ENCODE measurements around the gene RAB20. TPM values are rescaled to one million over a fixed set of nuclear protein-coding genes. Genes with fewer than 3 reads are reported as not detected.

RAB20 gene
- total RNA-seq, 1 donor from 2014 or later = 10.3 TPM

DNA sequence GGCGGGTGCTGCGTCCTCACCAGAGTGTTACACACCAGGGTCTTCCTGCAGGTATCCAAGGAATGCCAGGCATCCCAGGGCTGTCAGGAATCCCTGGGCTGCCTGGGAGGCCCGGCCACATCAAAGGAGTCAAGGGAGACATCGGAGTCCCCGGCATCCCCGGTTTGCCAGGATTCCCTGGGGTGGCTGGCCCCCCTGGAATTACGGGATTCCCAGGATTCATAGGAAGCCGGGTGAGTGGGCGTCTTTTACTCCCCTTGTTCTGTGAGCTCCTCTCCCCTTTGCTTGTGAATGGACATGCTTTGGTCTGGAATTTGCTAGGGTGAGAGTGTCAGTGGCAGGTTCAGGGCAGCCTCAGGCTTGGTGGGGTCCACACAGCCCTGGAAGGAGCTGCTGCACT is 75.9 kb downstream of the RAB20 start:
- intact Hi-C loops (cut with micrococcal nuclease) = no loop called here

DNA sequence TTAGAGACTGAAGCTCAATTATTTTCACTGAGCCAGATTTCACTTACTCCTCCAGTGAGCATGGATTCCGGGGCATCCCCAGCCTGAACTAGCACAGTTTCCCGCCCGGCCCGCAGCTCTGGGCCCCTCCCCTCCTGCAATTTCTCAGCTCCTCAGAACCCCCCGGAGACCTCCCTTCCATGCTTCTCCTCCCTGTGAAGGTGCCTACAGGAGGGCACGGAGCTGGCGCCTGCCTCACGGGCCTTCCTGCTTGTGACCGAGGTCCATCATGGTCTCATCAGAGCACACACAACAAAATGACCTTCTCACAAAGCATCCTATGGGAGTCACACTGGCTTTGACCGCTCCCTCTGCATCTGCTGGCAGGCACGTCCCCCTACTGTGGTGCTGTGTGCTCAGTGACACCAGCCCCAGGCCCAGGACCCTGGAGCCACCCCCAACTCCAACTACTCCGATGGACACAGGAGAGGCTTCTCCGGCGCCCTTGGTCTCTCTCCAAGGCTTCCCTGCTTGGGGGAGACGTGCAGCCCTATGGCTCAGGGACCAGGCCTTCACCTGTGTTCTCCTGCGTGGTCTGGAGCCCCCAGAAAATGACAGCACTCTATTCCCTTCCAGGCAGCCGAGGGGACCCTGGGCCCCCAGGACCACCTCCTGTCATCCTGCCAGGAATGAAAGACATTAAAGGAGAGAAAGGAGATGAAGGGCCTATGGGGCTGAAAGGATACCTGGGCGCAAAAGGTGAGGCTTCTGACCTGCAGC is 77.1 kb downstream of the RAB20 start:
- intact Hi-C loops (cut with micrococcal nuclease) = no loop called here
- ATAC-seq (no peak), DNase-seq (no peak)

More for the DNA sequence above, 75.9 kb downstream of the RAB20 start:
- no peak for ATAC-seq
- DNase-seq = no peak

GRCh38 chr13:110483386-110483968 is 78.0 kb downstream of the RAB20 start:
- intact Hi-C loops (cut with micrococcal nuclease) = no loop called here
- ATAC-seq (no peak), DNase-seq (no peak)

GRCh38 chr13:110480161-110480560 is 81.4 kb downstream of the RAB20 start:
- intact Hi-C loops (cut with micrococcal nuclease) = no loop called here
- no peak for DNase-seq
- ATAC-seq = no peak

DNA sequence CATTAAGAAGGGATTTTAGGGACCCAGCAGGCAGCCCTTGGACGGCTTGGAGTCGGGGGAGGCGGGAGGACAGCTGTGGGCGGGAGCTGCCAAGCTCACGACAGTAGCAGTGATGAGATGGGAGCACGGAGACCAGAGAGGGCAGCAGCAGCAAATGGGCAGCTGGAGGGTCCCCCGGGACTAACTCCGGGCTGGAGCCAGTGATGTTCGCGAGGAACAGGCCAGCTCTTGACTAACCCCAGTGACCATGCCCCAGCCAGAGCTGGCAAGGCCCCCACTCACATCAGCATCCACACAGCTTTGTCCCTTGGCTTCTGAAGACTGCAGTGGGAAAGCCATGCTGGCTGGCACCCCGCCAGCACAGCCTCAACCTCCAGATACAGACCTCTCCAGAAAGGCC is 81.9 kb downstream of the RAB20 start:
- DNase-seq (peak; percentile 66), ATAC-seq (peak; percentile 43)
- intact Hi-C loops (cut with micrococcal nuclease) = no loop called here

GRCh38 chr13:110479215-110479545 is 82.3 kb downstream of the RAB20 start:
- no peak for DNase-seq
- intact Hi-C loops (cut with micrococcal nuclease) = no loop called here
- ATAC-seq = no peak

- ATAC-seq (no peak), DNase-seq (no peak)
- intact Hi-C loops (cut with micrococcal nuclease) = no loop called here
These were observed 82.9 kb downstream of the RAB20 start for GRCh38 chr13:110478405-110479214.

DNA sequence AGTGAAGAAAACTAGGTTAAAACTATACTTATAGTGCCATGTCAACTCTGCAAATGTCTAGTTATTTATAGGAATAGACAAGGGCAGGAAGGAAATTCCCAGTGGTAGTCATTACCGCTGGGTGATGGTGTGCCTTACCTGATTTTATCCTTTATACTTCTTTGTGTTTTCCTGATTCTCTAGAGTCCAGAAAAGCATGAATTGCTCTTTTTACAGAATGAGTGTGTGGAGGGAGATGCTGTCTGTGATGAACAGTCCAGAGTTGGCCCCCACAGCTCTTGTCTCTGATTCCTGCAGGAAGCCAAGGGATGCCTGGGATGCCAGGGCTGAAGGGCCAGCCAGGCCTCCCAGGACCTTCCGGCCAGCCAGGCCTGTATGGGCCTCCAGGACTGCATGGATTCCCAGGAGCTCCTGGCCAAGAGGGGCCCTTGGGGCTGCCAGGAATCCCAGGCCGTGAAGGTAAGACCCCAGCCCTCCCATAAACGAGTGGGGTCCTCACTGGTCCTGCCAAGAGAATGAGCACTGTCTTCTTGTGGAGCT is 83.7 kb downstream of the RAB20 start:
- intact Hi-C loops (cut with micrococcal nuclease) = no loop called here
- ATAC-seq = peak; percentile 35
- DNase-seq = no peak

DNA sequence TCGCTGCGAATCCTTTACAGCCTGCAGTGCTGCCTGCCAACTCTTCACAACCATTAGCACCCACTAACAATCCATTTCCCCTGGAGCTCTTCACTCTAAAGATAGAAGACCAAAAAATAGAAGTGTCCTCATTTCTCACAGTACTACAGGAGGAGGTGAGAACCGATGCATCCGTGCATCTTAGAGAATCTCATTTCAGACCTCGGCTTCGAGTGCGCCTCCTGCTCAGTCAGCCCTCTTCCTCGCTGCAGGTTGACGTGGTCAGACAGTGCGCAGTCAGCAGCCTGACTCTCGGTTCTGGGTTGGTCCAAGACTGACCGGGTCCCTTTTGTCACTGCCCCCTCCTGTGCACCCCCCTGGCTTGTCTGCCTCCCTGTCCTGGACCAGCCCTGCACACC is 85.3 kb downstream of the RAB20 start:
- intact Hi-C loops (cut with micrococcal nuclease) = no loop called here
- DNase-seq (no peak), ATAC-seq (no peak)

DNA sequence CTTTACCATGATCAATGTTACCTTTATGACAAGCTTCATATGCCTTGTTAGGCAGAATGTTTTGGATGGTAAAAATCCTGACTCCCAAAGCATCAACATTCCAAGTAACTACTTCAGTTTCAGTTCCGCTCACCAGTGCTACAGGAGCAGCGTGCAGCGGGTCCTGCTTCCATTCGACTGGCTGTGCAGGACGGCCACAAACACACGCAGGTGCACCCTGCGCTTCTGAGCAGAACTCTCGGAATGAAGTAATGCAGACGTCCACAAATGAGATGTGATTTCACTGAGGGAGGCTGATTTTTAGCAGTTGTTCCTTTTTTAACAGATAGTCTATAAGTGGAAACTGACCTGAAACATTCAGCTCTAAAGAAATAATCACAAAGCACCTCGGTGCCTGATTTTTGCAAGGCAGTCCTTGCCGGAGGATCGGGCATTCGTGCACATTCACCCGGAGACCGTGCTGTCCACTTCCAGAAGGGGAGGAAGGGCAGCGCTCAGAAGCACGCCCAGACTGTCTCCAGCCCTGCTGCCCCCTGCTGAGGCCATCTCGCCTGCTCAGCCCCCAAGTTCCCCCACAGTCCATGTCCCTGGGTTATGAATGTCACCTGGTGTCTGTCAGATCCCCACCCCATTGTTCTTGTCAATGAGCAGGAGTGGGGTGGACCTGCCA is 85.8 kb downstream of the RAB20 start:
- no peak for DNase-seq
- no peak for ATAC-seq
- intact Hi-C loops (cut with micrococcal nuclease) = no loop called here

DNA sequence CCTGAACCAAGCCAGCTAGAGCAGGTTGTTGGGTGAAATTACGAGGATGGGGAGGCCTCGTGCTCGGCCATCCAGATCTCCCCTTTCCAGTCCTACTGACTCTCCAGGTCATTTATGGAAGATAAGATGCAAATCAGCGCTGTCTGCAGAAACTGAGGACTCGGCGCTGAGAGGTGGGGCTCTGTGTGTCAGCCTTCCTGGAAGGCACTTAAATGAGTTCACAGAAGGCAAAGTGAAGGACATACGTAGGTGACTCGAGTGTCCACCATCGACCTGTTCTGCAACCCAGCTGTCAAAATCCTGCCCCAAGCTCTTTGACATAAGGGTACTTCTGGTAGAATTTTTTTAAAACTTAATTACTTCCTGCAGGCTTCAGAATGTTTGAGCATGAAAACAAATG is 86.4 kb downstream of the RAB20 start:
- ATAC-seq (no peak), DNase-seq (no peak)
- intact Hi-C loops (cut with micrococcal nuclease) = no loop called here

GRCh38 chr13:110474713-110475112 is 86.8 kb downstream of the RAB20 start:
- no peak for ATAC-seq
- intact Hi-C loops (cut with micrococcal nuclease) = no loop called here
- DNase-seq = no peak

Other genes with a start within 250 kb of the RAB20 start
- 30.1 TPM for gene NAXD, start 53.8 kb upstream of the RAB20 start, total RNA-seq
- 54.5 TPM for gene CARS2, start 144.4 kb upstream of the RAB20 start, total RNA-seq
- gene ING1, start 152.0 kb upstream of the RAB20 start, total RNA-seq = 7.7 TPM

All from left ventricle myocardium superior (tissue), 1 donor.